HEK293 (cell line): ENCODE measurements around the gene CFAP58.

ENCODE experiments used
- MZF1 ChIP-seq: fragments of 450-650 bp; formaldehyde crosslinking; IDR thresholded peaks from 2 replicates; pipeline ENCODE4 v1.5.1; 2017; ENCODE audit warnings: missing biosample characterization, missing genetic modification characterization, borderline replicate concordance
- PBX3 ChIP-seq: sonication (generic); formaldehyde crosslinking; IDR thresholded peaks from 2 replicates; pipeline ENCODE4 v1.8.1; 2022; ENCODE audit warnings: mild to moderate bottlenecking, moderate library complexity, missing genetic modification reagents
- TF ChIP-seq, protein P1 (sequence below): fragments of 450-650 bp; formaldehyde crosslinking; IDR thresholded peaks from 2 replicates; pipeline ENCODE4 v1.5.1; 2016; ENCODE audit warnings: missing biosample characterization, missing genetic modification characterization

DNA sequence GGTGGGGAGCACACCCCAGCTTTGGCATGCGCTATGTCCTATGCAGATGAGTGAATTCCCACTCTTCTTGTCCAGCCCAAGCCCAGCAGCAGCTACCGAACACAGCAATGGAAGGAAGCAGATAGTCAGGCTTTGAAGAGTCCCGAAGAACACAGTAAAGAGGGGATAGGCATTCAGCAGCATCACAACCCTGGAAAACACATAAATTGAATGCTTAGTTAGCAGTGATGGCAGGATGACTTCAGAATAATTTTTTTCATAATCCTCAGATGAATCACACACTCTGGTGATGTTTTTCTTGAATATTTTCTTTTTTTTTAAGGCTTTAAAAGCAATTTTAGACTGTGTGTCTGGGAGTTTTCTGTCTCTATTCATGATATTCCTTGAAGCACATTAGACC, 95.8 kb downstream of the CFAP58 start:
- TF ChIP-seq, protein P1, sequence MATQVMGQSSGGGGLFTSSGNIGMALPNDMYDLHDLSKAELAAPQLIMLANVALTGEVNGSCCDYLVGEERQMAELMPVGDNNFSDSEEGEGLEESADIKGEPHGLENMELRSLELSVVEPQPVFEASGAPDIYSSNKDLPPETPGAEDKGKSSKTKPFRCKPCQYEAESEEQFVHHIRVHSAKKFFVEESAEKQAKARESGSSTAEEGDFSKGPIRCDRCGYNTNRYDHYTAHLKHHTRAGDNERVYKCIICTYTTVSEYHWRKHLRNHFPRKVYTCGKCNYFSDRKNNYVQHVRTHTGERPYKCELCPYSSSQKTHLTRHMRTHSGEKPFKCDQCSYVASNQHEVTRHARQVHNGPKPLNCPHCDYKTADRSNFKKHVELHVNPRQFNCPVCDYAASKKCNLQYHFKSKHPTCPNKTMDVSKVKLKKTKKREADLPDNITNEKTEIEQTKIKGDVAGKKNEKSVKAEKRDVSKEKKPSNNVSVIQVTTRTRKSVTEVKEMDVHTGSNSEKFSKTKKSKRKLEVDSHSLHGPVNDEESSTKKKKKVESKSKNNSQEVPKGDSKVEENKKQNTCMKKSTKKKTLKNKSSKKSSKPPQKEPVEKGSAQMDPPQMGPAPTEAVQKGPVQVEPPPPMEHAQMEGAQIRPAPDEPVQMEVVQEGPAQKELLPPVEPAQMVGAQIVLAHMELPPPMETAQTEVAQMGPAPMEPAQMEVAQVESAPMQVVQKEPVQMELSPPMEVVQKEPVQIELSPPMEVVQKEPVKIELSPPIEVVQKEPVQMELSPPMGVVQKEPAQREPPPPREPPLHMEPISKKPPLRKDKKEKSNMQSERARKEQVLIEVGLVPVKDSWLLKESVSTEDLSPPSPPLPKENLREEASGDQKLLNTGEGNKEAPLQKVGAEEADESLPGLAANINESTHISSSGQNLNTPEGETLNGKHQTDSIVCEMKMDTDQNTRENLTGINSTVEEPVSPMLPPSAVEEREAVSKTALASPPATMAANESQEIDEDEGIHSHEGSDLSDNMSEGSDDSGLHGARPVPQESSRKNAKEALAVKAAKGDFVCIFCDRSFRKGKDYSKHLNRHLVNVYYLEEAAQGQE (tag by site-specific recombination), result no peak
- TF ChIP-seq MZF1 (tag by site-specific recombination), result no peak
- no peak for TF ChIP-seq PBX3 (CRISPR knock-in tag)
